Lung (tissue), 12 donors: ENCODE data around the gene F11R. TPM values are rescaled to one million over a fixed set of nuclear protein-coding genes. Genes with fewer than 3 reads are reported as not detected.
"Not testable (repeated sequence)": the region's sequence is repeated elsewhere in the genome, so short reads cannot be mapped to it uniquely, and the experiment has no call there.

Experiments used
- ATAC-seq: fragments of 200-7000 bp; cut with Tn5 transposase; one replicate; pipeline ENCODE4 v1.9.1; 2020; ENCODE audit warnings: moderate number of reproducible peaks; ENCODE audit not compliant: insufficient read depth, low FRiP score
- DNase-seq, 3 donors: peaks; one replicate each; pipeline ENCODE4 v3.0.0-alpha.2; 2013 to 2017
- H3K27ac ChIP-seq, 2 donors: one replicate each; pipeline ENCODE4 v1.5.1; 2013; ENCODE audit warnings: mild to moderate bottlenecking in 2 of 2, moderate library complexity in 2 of 2, control low read depth in 1 of 2, inconsistent platforms in 1 of 2, low read depth in 1 of 2, low read length in 1 of 2
- H3K27me3 ChIP-seq, 3 donors: one replicate each; pipeline ENCODE4 v1.5.1; 2013; ENCODE audit warnings: low read length in 2 of 3; ENCODE audit not compliant: control insufficient read depth in 3 of 3, insufficient read depth in 3 of 3
- H3K36me3 ChIP-seq, 4 donors: one replicate each; pipeline ENCODE4 v1.5.1; 2013; ENCODE audit warnings: low read length in 4 of 4, mild to moderate bottlenecking in 1 of 4, moderate library complexity in 1 of 4; ENCODE audit not compliant: control insufficient read depth in 4 of 4, insufficient read depth in 4 of 4
- H3K4me1 ChIP-seq, 5 donors: one replicate each; pipeline ENCODE4 v1.5.1; 2013; ENCODE audit warnings: low read length in 5 of 5, mild to moderate bottlenecking in 2 of 5, moderate library complexity in 1 of 5; ENCODE audit not compliant: control insufficient read depth in 5 of 5, insufficient read depth in 5 of 5
- H3K4me3 ChIP-seq: one replicate; pipeline ENCODE4 v1.5.1; 2013; ENCODE audit warnings: mild to moderate bottlenecking, control low read depth, moderate library complexity
- H3K9ac ChIP-seq, 2 donors: one replicate each; pipeline ENCODE4 v1.5.1; 2013; ENCODE audit warnings: low read length in 2 of 2, control low read depth in 1 of 2; ENCODE audit not compliant: insufficient read depth in 1 of 2
- H3K9me3 ChIP-seq, 4 donors: one replicate each; pipeline ENCODE4 v1.5.1; 2013; ENCODE audit warnings: low read length in 3 of 4, mild to moderate bottlenecking in 1 of 4, moderate library complexity in 1 of 4; ENCODE audit not compliant: control insufficient read depth in 4 of 4, insufficient read depth in 3 of 4
- WGBS, 2 donors: extraction: QIAGEN DNeasy Blood & Tissue Kit; methylation state at CpG; one replicate each; pipeline ENCODE4 v1.1.7; 2013; 5-methylcytosine and 5-hydroxymethylcytosine counted together
- polyA plus RNA-seq, 2 donors: library from polyadenylated mRNA; stranded (reverse); fragments of 200-250 nt; gene quantifications; one replicate each; pipeline ENCODE4 v1.2.1, GENCODE V29; 2013
- total RNA-seq, 2 donors: library from RNA; depleted of rRNA in 1 of 2; stranded (reverse); fragments of >200 nt in 1 of 2; gene quantifications; one replicate each; pipeline ENCODE4 v1.2.1, GENCODE V29; 2014 to 2021
- TF ChIP-seq, protein P1 (sequence below): IDR thresholded peaks from 2 replicates; pipeline ENCODE4 v1.5.1; 2012; ENCODE audit warnings: mild to moderate bottlenecking; ENCODE audit errors: control extremely low read depth, extremely low read depth
- donor health status: control.
- donor health status: control.
- donor health status: Bipolar disorder and iron deficiency.
- donor health status: healthy.
- donor health status: DM: yes; HTN: yes; CAD: no.

Gene F11R
- total and polyA plus RNA-seq, 4 donors = 91.7 to 201 (median 140) TPM

DNA sequence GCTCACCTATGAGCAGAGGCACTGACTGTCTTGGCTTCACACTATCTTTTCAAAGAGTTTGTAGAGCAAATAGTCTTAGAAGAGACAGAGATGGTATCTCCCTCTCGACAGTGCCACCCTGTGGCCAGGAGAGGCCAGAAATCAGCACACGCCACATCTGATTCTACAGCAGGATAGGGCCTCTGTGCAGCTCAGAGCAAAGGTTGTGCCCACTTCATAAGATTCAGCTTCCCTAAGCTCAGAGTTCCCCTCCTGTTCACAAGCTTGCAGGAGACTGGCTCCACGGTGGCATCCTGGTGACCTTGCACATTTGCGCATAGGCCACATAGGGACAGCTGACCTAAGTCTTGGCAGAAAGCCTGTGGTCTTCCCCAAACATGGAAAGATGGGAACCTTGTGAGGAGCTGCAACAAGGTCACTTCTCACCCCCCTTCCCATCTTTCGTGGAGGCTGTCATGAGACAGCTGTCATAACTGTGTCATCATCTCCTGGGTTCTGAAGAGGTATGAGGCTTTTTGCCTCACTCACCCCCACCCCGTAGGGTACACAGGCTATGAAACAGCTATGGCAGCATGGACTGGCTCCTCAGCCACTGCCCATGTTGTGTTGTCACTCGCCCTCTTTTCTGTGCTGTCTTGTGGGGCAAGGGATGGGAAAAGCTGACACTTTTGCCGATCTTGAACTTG lies 69.4 kb downstream of the F11R start:
- Histone ChIP-seq H3K36me3 (no peaks in the 10 kb centered on the region), H3K4me1 (peaks cover 0 to 8% (median 0%) of the 10 kb centered on the region in 5 donors), H3K9me3 (no peaks in the 10 kb centered on the region), H3K27me3 (no peaks in the 10 kb centered on the region), H3K9ac (no peak overlapping the region), H3K27ac (no peak overlapping the region), H3K4me3 (no peak overlapping the region)
- peak; percentile 81 for ATAC-seq
- WGBS, 2 donors = 51 to 58% methylated on average over 8 of the region's 8 CpGs
- TF ChIP-seq, protein P1, sequence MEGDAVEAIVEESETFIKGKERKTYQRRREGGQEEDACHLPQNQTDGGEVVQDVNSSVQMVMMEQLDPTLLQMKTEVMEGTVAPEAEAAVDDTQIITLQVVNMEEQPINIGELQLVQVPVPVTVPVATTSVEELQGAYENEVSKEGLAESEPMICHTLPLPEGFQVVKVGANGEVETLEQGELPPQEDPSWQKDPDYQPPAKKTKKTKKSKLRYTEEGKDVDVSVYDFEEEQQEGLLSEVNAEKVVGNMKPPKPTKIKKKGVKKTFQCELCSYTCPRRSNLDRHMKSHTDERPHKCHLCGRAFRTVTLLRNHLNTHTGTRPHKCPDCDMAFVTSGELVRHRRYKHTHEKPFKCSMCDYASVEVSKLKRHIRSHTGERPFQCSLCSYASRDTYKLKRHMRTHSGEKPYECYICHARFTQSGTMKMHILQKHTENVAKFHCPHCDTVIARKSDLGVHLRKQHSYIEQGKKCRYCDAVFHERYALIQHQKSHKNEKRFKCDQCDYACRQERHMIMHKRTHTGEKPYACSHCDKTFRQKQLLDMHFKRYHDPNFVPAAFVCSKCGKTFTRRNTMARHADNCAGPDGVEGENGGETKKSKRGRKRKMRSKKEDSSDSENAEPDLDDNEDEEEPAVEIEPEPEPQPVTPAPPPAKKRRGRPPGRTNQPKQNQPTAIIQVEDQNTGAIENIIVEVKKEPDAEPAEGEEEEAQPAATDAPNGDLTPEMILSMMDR = peak; percentile 61
- DNase-seq = peak; percentile 45 to 67 (median 47)

DNA sequence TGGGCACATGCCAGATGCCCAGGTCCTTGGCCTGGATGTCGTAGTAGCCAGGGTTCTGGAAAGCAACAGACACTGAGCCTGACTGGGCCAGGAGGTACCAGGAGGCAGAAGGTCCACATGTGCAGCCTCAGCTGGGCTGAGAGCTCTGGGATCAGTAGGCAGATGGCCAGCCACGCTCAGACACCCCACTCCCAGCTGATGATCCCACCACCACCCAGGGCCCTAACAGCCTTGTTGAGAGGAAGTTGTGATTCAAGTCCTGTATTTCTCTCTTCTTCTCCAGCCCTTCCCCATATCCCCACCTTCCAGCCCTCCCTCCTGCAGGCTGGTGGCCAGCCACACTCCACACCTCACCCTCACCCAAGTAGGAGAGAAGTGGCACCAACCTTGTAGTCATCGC lies 70.3 kb downstream of the F11R start:
- Histone ChIP-seq H3K4me1 (peaks cover 0 to 8% (median 0%) of the 10 kb centered on the region in 5 donors), H3K36me3 (no peaks in the 10 kb centered on the region), H3K9ac (no peak overlapping the region), H3K4me3 (no peak overlapping the region), H3K27me3 (no peaks in the 10 kb centered on the region), H3K9me3 (no peaks in the 10 kb centered on the region), H3K27ac (peak overlapping the region in 1 of 2 donors; percentile 17)
- DNase-seq = no peak
- no peak for ATAC-seq
- TF ChIP-seq, protein P1 = no peak
- WGBS, 2 donors = 81 to 87% methylated on average over 3 of the region's 3 CpGs

DNA sequence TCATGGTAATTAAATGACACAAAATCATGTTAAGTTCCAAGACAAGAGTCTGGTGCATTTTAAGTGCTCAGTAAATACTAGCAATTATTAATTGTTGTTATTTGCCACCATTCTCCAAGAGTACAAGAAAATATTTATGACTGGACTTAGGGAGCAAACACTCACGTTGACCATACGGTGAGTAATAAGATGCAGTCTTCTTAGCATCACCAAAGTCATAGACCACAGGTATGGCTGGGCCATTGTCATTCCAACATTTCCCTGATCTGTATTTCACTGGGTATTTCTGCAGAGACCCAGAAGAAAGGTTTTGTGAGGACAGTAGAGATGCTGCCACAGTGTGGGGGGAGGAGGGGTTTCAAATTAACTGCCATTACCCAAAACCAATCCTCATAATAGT lies 71.1 kb downstream of the F11R start:
- peaks cover 0 to 8% (median 0%) of the 10 kb centered on the region in 5 donors for H3K4me1 ChIP-seq
- 89 to 90% methylated on average over 2 of the region's 2 CpGs for WGBS, 2 donors
- H3K27ac ChIP-seq = no peak overlapping the region
- H3K9ac ChIP-seq = no peak overlapping the region
- H3K27me3 ChIP-seq = no peaks in the 10 kb centered on the region
- TF ChIP-seq, protein P1 = no peak
- H3K36me3 ChIP-seq = no peaks in the 10 kb centered on the region
- DNase-seq (no peak), ATAC-seq (no peak)
- no peak overlapping the region for H3K4me3 ChIP-seq
- H3K9me3 ChIP-seq = no peaks in the 10 kb centered on the region

DNA sequence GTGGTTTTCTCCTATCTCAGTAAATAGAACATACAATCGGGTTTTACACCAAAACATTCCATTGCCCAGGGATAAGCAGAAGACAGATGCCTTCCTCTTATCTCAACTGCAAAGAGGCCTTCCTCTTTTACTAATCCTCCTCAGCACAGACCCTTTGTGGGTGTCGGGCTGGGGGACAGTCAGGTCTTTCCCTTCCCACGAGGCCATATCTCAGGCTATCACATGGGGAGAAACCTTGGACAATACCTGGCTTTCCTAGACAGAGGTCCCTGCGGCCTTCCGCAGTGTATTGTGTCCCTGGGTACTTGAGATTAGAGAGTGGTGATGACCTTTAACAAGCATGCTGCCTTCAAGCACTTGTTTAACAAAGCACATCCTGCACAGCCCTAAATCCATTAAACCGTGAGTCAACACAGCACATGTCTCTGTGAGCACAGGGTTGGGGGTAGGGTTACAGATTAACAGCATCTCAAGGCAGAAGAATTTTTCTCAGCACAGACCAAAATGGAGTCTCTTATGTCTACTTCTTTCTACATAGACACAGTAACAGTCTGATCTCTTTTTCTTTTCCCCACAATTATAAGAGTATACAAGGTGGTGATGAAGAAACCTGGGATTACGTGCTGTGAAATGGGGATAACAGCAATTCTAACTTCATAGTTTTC lies 71.6 kb downstream of the F11R start:
- DNase-seq, H3K36me3 ChIP-seq, H3K9ac ChIP-seq, ATAC-seq, H3K4me3 ChIP-seq, H3K27me3 ChIP-seq, H3K4me1 ChIP-seq, H3K9me3 ChIP-seq, H3K27ac ChIP-seq: not testable (repeated sequence)
- WGBS, 2 donors = 45 to 63% methylated on average over 6 to 7 of the region's 7 CpGs

DNA sequence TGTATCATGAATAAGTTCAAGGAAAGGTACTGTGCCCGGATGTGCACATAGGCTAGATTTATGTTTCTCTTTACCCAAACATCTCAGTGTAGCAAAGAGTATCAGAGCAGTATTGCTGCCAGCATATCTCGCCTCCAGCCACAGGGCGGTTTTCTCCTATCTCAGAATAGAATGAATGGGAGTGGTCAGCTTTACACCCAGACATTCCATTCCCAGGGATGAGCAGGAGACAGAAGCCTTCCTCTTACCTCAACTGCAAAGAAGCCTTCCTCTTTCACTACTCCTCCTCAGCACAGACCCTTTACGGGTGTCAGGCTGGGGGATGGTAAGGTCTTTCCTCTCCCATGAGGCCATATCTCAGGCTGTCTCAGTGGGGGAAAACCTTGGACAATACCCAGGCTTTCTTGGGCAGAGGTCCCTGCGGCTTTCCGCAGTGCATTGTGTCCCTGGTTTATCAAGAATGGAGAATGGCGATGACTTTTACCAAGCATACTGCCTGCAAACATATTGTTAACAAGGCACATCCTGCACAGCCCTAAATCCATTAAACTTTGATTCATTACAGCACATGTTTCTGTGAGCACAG lies 73.7 kb downstream of the F11R start:
- not testable (repeated sequence) for H3K4me3 ChIP-seq, H3K9me3 ChIP-seq, H3K27me3 ChIP-seq, H3K36me3 ChIP-seq, H3K27ac ChIP-seq, DNase-seq, H3K9ac ChIP-seq, ATAC-seq, H3K4me1 ChIP-seq
- WGBS, 2 donors = 58 to 80% methylated on average over 7 of the region's 7 CpGs

DNA sequence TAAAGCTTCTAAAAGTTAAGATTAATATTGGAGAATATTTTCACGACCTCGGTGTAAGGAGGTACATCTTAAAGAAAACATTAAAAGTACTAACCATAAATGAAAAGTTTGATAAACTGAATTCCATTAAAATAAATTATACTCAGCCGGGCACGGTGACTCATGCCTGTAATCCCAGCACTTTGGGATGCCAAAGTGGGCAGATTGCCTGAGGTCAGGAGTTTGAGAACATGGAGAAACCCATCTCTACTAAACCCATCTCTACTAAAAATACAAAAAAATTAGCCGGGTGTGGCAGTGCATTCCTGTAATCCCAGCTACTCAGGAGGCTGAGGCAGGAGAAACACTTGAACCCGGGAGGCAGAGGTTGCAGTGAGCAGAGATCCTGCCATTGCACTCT lies 75.1 kb downstream of the F11R start:
- not testable (repeated sequence) for H3K9me3 ChIP-seq, H3K27ac ChIP-seq, H3K9ac ChIP-seq, H3K4me3 ChIP-seq, H3K4me1 ChIP-seq, DNase-seq, ATAC-seq, H3K36me3 ChIP-seq, H3K27me3 ChIP-seq
- WGBS, 2 donors = 84 to 93% methylated on average over 6 of the region's 6 CpGs
